ENCODE results near the gene SELENOT. TPM values are rescaled to one million over a fixed set of nuclear protein-coding genes. Genes with fewer than 3 reads are reported as not detected.
A peak's percentile ranks its signal among the peaks of the same experiment; 100 is the strongest.

SELENOT gene
- polyA plus RNA-seq (2013, experiment 1 of 2) = 87.0 TPM
- 76.6 TPM for polyA plus RNA-seq (2013, experiment 2 of 2)

GRCh38 chr3:150603153-150603979 lies at the start of gene SELENOT:
Gene SELENOT, plus strand, starts transcription at chr3:150603321. Its CDS starts 42 bp downstream, at chr3:150603363.
- Histone ChIP-seq H3K36me3 (ENCODE audit: insufficient read depth, low read length) (peaks cover 10% of the 10 kb centered on the region), H3K27ac (ENCODE audit: low read depth, low read length) (peak within 1 kb of the TSS; percentile 93), H3K9me3 (ENCODE audit: insufficient read depth, low read depth, low read length) (no peaks in the 10 kb centered on the region), H3K4me1 (ENCODE audit: insufficient read depth, low read length) (peaks cover 56% of the 10 kb centered on the region), H3K27me3 (ENCODE audit: insufficient read depth, low read length) (no peaks in the 10 kb centered on the region), H3K9ac (ENCODE audit: low read depth, low read length) (peak within 1 kb of the TSS; percentile 86), H3K4me3 (ENCODE audit: low read length) (peak within 1 kb of the TSS; percentile 76)
- WGBS = under 1% methylated on average over 69 of the region's 69 CpGs

GRCh38 chr3:150555859-150556436 lies 47.2 kb upstream of the SELENOT start:
- Histone ChIP-seq H3K4me3 (ENCODE audit: low read length) (no peak overlapping the region), H3K36me3 (ENCODE audit: insufficient read depth, low read length) (peaks cover 77% of the 10 kb centered on the region), H3K27ac (ENCODE audit: low read depth, low read length) (no peak overlapping the region), H3K4me1 (ENCODE audit: insufficient read depth, low read length) (no peaks in the 10 kb centered on the region), H3K9ac (ENCODE audit: low read depth, low read length) (no peak overlapping the region), H3K9me3 (ENCODE audit: insufficient read depth, low read depth, low read length) (no peaks in the 10 kb centered on the region), H3K27me3 (ENCODE audit: insufficient read depth, low read length) (no peaks in the 10 kb centered on the region)
- WGBS = 96% methylated on average over 4 of the region's 4 CpGs

GRCh38 chr3:150556792-150557191 lies 46.3 kb upstream of the SELENOT start:
- Histone ChIP-seq H3K4me1 (ENCODE audit: insufficient read depth, low read length) (no peaks in the 10 kb centered on the region), H3K36me3 (ENCODE audit: insufficient read depth, low read length) (peaks cover 78% of the 10 kb centered on the region)

GRCh38 chr3:150557725-150558124 lies 45.4 kb upstream of the SELENOT start:
- Histone ChIP-seq H3K27ac (ENCODE audit: low read depth, low read length) (no peak overlapping the region), H3K4me3 (ENCODE audit: low read length) (no peak overlapping the region), H3K9ac (ENCODE audit: low read depth, low read length) (no peak overlapping the region), H3K36me3 (ENCODE audit: insufficient read depth, low read length) (peaks cover 74% of the 10 kb centered on the region), H3K27me3 (ENCODE audit: insufficient read depth, low read length) (no peaks in the 10 kb centered on the region), H3K9me3 (ENCODE audit: insufficient read depth, low read depth, low read length) (no peaks in the 10 kb centered on the region), H3K4me1 (ENCODE audit: insufficient read depth, low read length) (no peaks in the 10 kb centered on the region)
- WGBS = no CpG with 5 or more reads among the region's 1 CpG

More at GRCh38 chr3:150556792-150557191, 46.3 kb upstream of the SELENOT start:
- WGBS = 94% methylated on average over 1 of the region's 2 CpGs
- Histone ChIP-seq H3K27ac (ENCODE audit: low read depth, low read length) (no peak overlapping the region), H3K9ac (ENCODE audit: low read depth, low read length) (no peak overlapping the region), H3K4me3 (ENCODE audit: low read length) (no peak overlapping the region), H3K9me3 (ENCODE audit: insufficient read depth, low read depth, low read length) (no peaks in the 10 kb centered on the region), H3K27me3 (ENCODE audit: insufficient read depth, low read length) (no peaks in the 10 kb centered on the region)

GRCh38 chr3:150564243-150564642 lies 38.9 kb upstream of the SELENOT start:
- Histone ChIP-seq H3K4me3 (ENCODE audit: low read length) (no peak overlapping the region), H3K9ac (ENCODE audit: low read depth, low read length) (no peak overlapping the region), H3K36me3 (ENCODE audit: insufficient read depth, low read length) (peaks cover 86% of the 10 kb centered on the region), H3K27ac (ENCODE audit: low read depth, low read length) (no peak overlapping the region), H3K4me1 (ENCODE audit: insufficient read depth, low read length) (no peaks in the 10 kb centered on the region), H3K9me3 (ENCODE audit: insufficient read depth, low read depth, low read length) (no peaks in the 10 kb centered on the region), H3K27me3 (ENCODE audit: insufficient read depth, low read length) (no peaks in the 10 kb centered on the region)
- WGBS = no CpG with 5 or more reads among the region's 2 CpGs

- peaks cover 97% of the 10 kb centered on the region for H3K36me3 ChIP-seq (ENCODE audit: insufficient read depth, low read length)
- H3K27me3 ChIP-seq (ENCODE audit: insufficient read depth, low read length) = no peaks in the 10 kb centered on the region
- no peak overlapping the region for H3K9ac ChIP-seq (ENCODE audit: low read depth, low read length)
- WGBS = 100% methylated on average over 1 of the region's 1 CpG
- no peaks in the 10 kb centered on the region for H3K9me3 ChIP-seq (ENCODE audit: insufficient read depth, low read depth, low read length)
- no peak overlapping the region for H3K27ac ChIP-seq (ENCODE audit: low read depth, low read length)
- no peaks in the 10 kb centered on the region for H3K4me1 ChIP-seq (ENCODE audit: insufficient read depth, low read length)
- H3K4me3 ChIP-seq (ENCODE audit: low read length) = no peak overlapping the region
Observed at GRCh38 chr3:150567328-150567727, 35.8 kb upstream of the SELENOT start.

GRCh38 chr3:150577855-150578254 lies 25.3 kb upstream of the SELENOT start:
- no peaks in the 10 kb centered on the region for H3K4me1 ChIP-seq (ENCODE audit: insufficient read depth, low read length)
- no peak overlapping the region for H3K9ac ChIP-seq (ENCODE audit: low read depth, low read length)
- WGBS = 100% methylated on average over 1 of the region's 1 CpG
- no peaks in the 10 kb centered on the region for H3K9me3 ChIP-seq (ENCODE audit: insufficient read depth, low read depth, low read length)
- no peak overlapping the region for H3K4me3 ChIP-seq (ENCODE audit: low read length)
- H3K36me3 ChIP-seq (ENCODE audit: insufficient read depth, low read length) = peaks cover 88% of the 10 kb centered on the region
- no peaks in the 10 kb centered on the region for H3K27me3 ChIP-seq (ENCODE audit: insufficient read depth, low read length)
- no peak overlapping the region for H3K27ac ChIP-seq (ENCODE audit: low read depth, low read length)

GRCh38 chr3:150581174-150581573 lies 21.9 kb upstream of the SELENOT start:
- Histone ChIP-seq H3K4me1 (ENCODE audit: insufficient read depth, low read length) (no peaks in the 10 kb centered on the region), H3K27me3 (ENCODE audit: insufficient read depth, low read length) (no peaks in the 10 kb centered on the region), H3K27ac (ENCODE audit: low read depth, low read length) (no peak overlapping the region), H3K9me3 (ENCODE audit: insufficient read depth, low read depth, low read length) (no peaks in the 10 kb centered on the region), H3K4me3 (ENCODE audit: low read length) (no peak overlapping the region), H3K36me3 (ENCODE audit: insufficient read depth, low read length) (peaks cover 88% of the 10 kb centered on the region), H3K9ac (ENCODE audit: low read depth, low read length) (no peak overlapping the region)

GRCh38 chr3:150582620-150583019 lies 20.5 kb upstream of the SELENOT start:
- H3K9ac ChIP-seq (ENCODE audit: low read depth, low read length) = no peak overlapping the region
- H3K27ac ChIP-seq (ENCODE audit: low read depth, low read length) = no peak overlapping the region
- H3K4me1 ChIP-seq (ENCODE audit: insufficient read depth, low read length) = no peaks in the 10 kb centered on the region
- no peaks in the 10 kb centered on the region for H3K9me3 ChIP-seq (ENCODE audit: insufficient read depth, low read depth, low read length)
- H3K36me3 ChIP-seq (ENCODE audit: insufficient read depth, low read length) = peaks cover 82% of the 10 kb centered on the region
- no peaks in the 10 kb centered on the region for H3K27me3 ChIP-seq (ENCODE audit: insufficient read depth, low read length)
- no peak overlapping the region for H3K4me3 ChIP-seq (ENCODE audit: low read length)
- 95% methylated on average over 2 of the region's 2 CpGs for WGBS

- no peaks in the 10 kb centered on the region for H3K9me3 ChIP-seq (ENCODE audit: insufficient read depth, low read depth, low read length)
- H3K27ac ChIP-seq (ENCODE audit: low read depth, low read length) = no peak overlapping the region
- 92% methylated on average over 1 of the region's 1 CpG for WGBS
- no peaks in the 10 kb centered on the region for H3K27me3 ChIP-seq (ENCODE audit: insufficient read depth, low read length)
- no peak overlapping the region for H3K4me3 ChIP-seq (ENCODE audit: low read length)
- H3K9ac ChIP-seq (ENCODE audit: low read depth, low read length) = no peak overlapping the region
- peaks cover 77% of the 10 kb centered on the region for H3K36me3 ChIP-seq (ENCODE audit: insufficient read depth, low read length)
- no peaks in the 10 kb centered on the region for H3K4me1 ChIP-seq (ENCODE audit: insufficient read depth, low read length)
Observed at GRCh38 chr3:150583028-150583427, 20.1 kb upstream of the SELENOT start.

GRCh38 chr3:150588027-150588830 lies 14.9 kb upstream of the SELENOT start:
- no peak overlapping the region for H3K27ac ChIP-seq (ENCODE audit: low read depth, low read length)
- no peaks in the 10 kb centered on the region for H3K4me1 ChIP-seq (ENCODE audit: insufficient read depth, low read length)
- H3K27me3 ChIP-seq (ENCODE audit: insufficient read depth, low read length) = no peaks in the 10 kb centered on the region
- no peak overlapping the region for H3K9ac ChIP-seq (ENCODE audit: low read depth, low read length)
- H3K9me3 ChIP-seq (ENCODE audit: insufficient read depth, low read depth, low read length) = no peaks in the 10 kb centered on the region
- H3K36me3 ChIP-seq (ENCODE audit: insufficient read depth, low read length) = peaks cover 35% of the 10 kb centered on the region
- 83% methylated on average over 9 of the region's 9 CpGs for WGBS
- H3K4me3 ChIP-seq (ENCODE audit: low read length) = no peak overlapping the region

Measured in HUES64 (cell line).